Measurements from ENCODE around the gene CEP250.

- TF ChIP-seq GATA2 (IDR thresholded peaks at IDR 0.05; ENCODE audit: low read depth, low read length) = no peak
- no peak for TF ChIP-seq GATA3 (IDR thresholded peaks at IDR 0.05; ENCODE audit: low read depth, low read length)
Observed at GRCh38 chr20:35555951-35556645, 100.7 kb downstream of the CEP250 start.
